ENCODE results near the gene TIMM10. TPM values are rescaled to one million over a fixed set of nuclear protein-coding genes. Genes with fewer than 3 reads are reported as not detected.

TIMM10 gene
- total and polyA plus RNA-seq, 12 donors, result 22.9 to 163 (median 51.5) TPM

DNA sequence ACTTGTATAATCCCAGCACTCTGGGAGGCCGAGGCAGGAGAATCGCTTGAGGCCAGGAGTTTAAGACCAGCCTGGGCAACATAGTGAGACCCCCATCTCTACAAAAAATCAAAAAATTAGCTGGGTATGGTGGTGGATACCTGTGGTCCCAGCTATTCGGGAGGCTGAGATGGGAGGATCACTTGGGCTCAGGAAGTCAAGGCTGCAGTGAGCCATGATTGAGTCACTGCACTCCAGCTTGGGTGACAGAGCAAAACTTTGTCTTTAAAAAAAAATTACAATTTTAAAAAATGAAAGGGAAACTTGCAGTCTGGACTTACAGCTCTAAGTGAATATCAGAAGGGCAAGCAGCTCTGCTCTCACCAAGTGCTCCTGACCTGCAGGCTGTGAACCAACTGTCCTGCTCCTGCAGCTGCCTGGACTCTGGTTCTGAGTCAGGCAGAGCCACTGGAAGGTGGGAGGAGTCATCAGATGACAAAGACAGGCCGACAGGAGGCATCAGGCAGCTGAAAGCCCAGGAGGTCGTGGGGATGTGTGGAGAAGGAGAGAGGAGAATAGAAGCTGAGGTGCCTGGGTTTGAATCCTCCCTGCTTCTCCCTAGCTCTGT, 16.4 kb upstream of the TIMM10 start:
- Histone ChIP-seq H3K4me1 (peaks cover 0 to 13% (median 0%) of the 10 kb centered on the region in 9 donors), H3K4me3 (no peak overlapping the region), H3K27me3 (no peaks in the 10 kb centered on the region), H3K36me3 (peaks cover 0 to 61% (median 19%) of the 10 kb centered on the region in 9 donors), H3K9me3 (no peaks in the 10 kb centered on the region), H3K27ac (no peak overlapping the region)
- TF ChIP-seq, protein P1, sequence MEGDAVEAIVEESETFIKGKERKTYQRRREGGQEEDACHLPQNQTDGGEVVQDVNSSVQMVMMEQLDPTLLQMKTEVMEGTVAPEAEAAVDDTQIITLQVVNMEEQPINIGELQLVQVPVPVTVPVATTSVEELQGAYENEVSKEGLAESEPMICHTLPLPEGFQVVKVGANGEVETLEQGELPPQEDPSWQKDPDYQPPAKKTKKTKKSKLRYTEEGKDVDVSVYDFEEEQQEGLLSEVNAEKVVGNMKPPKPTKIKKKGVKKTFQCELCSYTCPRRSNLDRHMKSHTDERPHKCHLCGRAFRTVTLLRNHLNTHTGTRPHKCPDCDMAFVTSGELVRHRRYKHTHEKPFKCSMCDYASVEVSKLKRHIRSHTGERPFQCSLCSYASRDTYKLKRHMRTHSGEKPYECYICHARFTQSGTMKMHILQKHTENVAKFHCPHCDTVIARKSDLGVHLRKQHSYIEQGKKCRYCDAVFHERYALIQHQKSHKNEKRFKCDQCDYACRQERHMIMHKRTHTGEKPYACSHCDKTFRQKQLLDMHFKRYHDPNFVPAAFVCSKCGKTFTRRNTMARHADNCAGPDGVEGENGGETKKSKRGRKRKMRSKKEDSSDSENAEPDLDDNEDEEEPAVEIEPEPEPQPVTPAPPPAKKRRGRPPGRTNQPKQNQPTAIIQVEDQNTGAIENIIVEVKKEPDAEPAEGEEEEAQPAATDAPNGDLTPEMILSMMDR (IDR thresholded peaks at IDR 0.05), result peak in 1 of 9 donors; percentile 9
- no peak for DNase-seq
- intact Hi-C loops (cut with DNase I), result no loop called here
- ATAC-seq, result peak in 1 of 8 donors; percentile 31
- WGBS, 2 donors, result 65 to 66% methylated on average over 5 of the region's 5 CpGs

DNA sequence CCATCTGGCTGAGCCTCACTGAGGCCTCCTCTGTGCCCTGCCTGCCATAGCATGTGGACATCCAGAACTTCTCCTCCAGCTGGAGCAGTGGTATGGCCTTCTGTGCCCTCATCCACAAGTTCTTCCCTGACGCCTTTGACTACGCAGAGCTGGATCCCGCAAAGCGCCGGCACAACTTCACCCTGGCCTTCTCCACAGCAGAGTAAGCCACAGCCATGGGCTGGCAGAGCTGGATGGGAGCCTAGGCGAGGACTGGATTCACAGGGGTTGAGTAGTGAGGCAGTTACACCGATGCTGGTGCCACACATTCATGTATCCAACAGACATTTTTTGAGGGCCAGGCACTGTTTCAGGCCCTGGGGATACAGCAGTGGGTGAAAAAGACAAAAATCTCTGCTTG, 15.9 kb upstream of the TIMM10 start:
- intact Hi-C loops (cut with DNase I), result no loop called here

DNA sequence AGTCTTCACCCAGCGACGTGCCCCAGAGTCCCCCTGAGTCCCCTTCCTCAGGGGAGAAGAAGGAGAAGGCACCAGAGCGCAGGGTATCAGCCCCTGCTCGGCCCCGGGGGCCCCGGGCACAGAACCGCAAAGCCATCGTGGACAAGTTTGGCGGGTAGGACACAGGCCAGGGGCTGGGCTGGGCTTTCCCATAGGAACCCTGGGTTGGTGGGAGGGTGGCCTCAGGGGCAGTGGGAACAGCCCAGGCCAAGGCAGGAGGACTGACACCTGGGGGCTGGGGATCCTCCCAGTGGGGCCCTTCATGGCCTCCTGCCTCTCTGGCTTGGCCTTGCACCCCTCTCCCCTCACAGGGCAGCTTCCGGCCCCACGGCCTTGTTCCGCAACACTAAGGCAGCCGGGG, 15.3 kb upstream of the TIMM10 start:
- Histone ChIP-seq H3K9me3 (no peaks in the 10 kb centered on the region), H3K4me1 (peaks cover 0 to 13% (median 0%) of the 10 kb centered on the region in 9 donors), H3K27me3 (no peaks in the 10 kb centered on the region), H3K27ac (no peak overlapping the region), H3K36me3 (peaks cover 0 to 50% (median 11%) of the 10 kb centered on the region in 9 donors), H3K4me3 (no peak overlapping the region)
- intact Hi-C loops (cut with DNase I), result no loop called here
- no peak for DNase-seq
- no peak for ATAC-seq
- 90 to 92% methylated on average over 11 to 13 of the region's 13 CpGs for WGBS, 2 donors
- TF ChIP-seq, protein P1 (IDR thresholded peaks at IDR 0.05), result no peak

More for the DNA sequence above, 15.9 kb upstream of the TIMM10 start:
- DNase-seq (no peak), ATAC-seq (no peak)
- WGBS, 2 donors, result 97 to 98% methylated on average over 7 of the region's 7 CpGs
- Histone ChIP-seq H3K27me3 (no peaks in the 10 kb centered on the region), H3K27ac (no peak overlapping the region), H3K4me1 (peaks cover 0 to 13% (median 0%) of the 10 kb centered on the region in 9 donors), H3K36me3 (peaks cover 0 to 55% (median 14%) of the 10 kb centered on the region in 9 donors), H3K4me3 (no peak overlapping the region), H3K9me3 (no peaks in the 10 kb centered on the region)
- TF ChIP-seq, protein P1 (IDR thresholded peaks at IDR 0.05), result no peak

DNA sequence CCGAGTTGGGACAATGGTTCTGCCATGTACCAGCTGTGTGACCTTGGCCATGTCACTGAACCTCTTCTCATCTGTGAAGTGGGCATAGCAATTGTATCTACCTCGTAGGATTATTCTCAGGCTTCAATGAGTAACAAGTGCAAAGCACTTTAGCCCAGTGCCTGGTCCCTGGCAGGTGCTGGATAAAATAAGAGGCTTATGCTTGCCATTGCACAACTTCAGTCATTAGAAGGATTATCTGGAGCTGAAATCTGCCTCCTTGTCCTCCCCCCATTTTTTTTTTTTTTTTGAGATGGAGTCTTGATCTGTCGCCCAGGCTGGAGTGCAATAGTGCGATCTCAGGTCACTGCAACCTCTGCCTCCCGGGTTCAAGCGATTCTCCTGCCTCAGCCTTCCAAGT, 14.0 kb upstream of the TIMM10 start:
- Histone ChIP-seq H3K4me3 (no peak overlapping the region), H3K9me3 (no peaks in the 10 kb centered on the region), H3K27ac (no peak overlapping the region), H3K4me1 (peaks cover 0 to 13% (median 0%) of the 10 kb centered on the region in 9 donors), H3K27me3 (no peaks in the 10 kb centered on the region), H3K36me3 (peaks cover 0 to 37% (median 3%) of the 10 kb centered on the region in 9 donors)
- ATAC-seq (no peak), DNase-seq (no peak)
- TF ChIP-seq, protein P1 (IDR thresholded peaks at IDR 0.05), result no peak
- WGBS, 2 donors, result 87 to 89% methylated on average over 6 of the region's 6 CpGs
- intact Hi-C loops (cut with DNase I), result no loop called here

Data from heart right ventricle (tissue), 16 donors.